Frontal cortex (tissue), 4 donors: ENCODE data around the gene OR5A2. TPM values are rescaled to one million over a fixed set of nuclear protein-coding genes. Genes with fewer than 3 reads are reported as not detected.
"Not testable (repeated sequence)": the region's sequence is repeated elsewhere in the genome, so short reads cannot be mapped to it uniquely, and the experiment has no call there.

Source experiments
- DNase-seq, 2 donors: peaks; one replicate each; pipeline ENCODE4 v3.0.0; 2012; ENCODE audit warnings: low spot score in 2 of 2
- FAIRE-seq: peaks from 2 replicates; lab custom pipeline; 2012; peaks lifted over from hg19 to GRCh38; lab: Jason Lieb, UNC
- total RNA-seq: library from RNA; depleted of rRNA; stranded (reverse); fragments of >200 nt; gene quantifications from one replicate; pipeline ENCODE4 v1.2.3, GENCODE V29; 2014
- donor health status: control.
- donor health status: control.
- donor health status: control.

OR5A2 gene
- total RNA-seq, result not detected

DNA sequence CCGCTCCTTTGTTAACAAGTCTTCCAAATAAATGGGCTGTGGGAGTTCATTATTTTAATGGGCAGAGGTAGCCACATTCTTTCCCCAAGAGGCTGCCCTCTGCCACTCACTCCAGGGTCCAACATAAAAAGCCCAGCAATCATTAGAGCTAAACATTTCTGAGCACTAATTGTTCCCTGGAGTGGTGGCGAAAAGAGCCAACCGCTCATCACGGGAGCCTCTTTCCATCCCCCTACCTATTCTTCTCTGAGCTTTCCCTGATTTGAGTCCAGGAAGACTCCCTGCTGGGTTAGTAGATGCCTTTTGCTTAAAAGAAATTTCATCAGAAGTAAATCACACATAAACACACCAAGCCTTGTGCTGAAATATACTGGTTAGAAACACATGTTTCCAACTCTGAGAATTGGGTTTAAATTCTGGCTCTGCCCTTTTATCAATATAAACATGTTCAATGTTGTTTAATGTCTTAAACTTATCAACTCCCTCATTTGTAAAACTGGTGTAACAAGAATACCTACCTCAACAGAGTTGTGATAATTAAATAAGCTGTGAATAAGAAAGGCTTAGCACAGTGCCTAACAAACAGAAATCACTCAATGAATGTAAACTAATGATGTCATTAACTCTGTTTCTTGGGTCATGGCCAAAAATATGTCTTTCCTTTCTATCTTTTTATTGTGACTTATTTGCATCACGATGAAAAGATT, at the start of gene OR5A2:
Gene OR5A2, minus strand, starts transcription at position 53 of the 707 bp plus-strand sequence. CDS start 3,460 bp downstream, outside the sequence.
- no peak for FAIRE-seq
- no peak for DNase-seq

DNA sequence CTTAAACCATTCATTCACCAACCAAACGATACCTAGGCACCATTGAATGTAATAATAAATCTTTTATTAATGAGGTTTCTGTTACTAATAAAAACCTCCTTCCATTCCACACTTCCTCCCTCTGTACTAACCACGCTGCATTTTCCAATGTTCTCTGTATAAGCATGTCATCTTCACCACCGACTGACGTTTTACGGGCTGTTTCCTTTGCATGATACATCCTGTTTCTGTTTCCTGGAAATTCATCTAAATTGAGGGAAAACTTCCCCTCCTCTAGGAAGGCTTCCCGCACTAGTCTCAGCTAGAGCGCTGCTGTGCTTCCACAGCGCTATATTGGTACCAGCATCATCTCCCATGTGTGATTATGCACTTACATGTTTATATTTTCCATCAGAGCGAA, 49.0 kb upstream of the OR5A2 start:
- no peak for DNase-seq
- FAIRE-seq, result no peak

DNA sequence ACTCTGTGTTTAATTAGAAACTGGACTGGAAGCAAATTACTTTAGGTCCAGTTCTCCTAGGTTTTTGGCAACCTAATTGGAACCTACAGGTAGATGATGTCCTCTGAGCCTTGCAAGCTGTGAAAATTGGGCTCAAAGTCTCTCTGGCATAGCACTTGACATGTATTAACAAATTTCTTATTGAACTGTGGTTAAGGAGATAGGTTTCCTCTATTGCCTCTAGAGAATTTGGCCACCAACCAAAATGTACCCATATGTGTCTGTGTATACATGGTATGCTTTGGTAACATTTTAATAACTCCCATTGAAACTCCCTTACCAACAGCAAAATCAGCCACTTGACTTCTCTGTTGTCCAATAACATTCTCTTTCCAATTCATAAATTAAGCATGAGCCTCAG, 46.8 kb upstream of the OR5A2 start, which contains the start of gene OR4D10:
Gene OR4D10, plus strand, starts transcription at position 301 of the 400 bp plus-strand sequence. CDS start 4,115 bp downstream, outside the sequence.
- FAIRE-seq (no peak), DNase-seq (no peak)

DNA sequence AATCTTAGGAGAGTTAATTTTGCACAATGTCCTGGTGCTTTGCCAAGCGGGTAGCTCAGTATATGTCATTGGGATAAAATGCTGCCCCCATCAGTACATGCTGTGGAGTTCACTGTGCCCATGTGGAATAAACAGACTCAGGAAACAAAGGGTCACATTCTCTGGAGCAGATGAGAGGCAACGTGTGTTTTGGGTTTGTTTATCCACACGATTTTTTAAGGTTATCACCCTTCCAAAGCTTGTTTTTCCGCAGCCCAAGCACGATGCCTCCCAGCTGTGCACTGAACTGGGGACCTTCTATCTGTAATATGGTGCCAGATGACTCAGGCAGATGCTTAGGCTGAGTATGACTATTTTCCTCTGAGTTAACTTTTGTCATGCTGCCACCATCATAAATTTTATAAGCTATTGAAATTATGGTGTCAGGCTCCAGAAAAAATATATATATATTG, 37.0 kb upstream of the OR5A2 start:
- no peak for FAIRE-seq
- no peak for DNase-seq

DNA sequence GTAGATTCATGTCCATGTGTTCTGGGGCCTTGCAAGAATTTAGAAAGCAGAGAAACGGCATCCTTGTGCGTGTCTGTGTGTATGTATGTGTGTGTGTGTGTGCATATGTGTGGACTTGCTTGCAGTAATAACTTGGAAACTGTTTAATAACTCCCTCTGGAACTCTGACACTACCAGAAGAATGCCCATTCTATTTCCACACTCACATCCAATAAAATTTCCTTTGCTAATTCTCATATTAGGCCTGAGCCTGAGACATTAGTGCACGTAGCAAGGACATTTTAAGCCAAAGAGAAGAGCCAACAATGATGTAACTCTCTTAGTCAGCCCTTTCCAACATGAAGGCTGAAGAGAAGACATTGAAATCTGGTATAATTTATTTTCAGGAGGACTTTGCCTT, 33.7 kb upstream of the OR5A2 start:
- no peak for FAIRE-seq
- no peak for DNase-seq

DNA sequence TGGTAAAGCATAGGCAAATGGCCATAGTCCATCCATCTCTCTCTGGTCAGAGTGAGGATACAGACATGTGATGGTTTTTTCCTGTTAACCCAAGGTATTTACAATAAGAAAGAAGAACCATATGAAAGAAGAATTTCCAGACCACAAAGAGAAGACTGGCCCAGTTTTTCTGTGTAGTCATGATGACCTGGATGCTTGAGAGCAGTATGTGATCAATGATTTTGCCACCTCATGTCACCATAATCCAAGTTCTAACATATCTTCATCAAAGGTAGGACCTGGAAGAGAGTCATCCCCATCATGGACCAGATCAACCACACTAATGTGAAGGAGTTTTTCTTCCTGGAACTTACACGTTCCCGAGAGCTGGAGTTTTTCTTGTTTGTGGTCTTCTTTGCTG, 30.4 kb upstream of the OR5A2 start, which contains the start of gene OR4D6:
Gene OR4D6, plus strand, starts transcription at position 301 of the 400 bp plus-strand sequence. Its CDS starts 0 bp downstream, at position 301.
- FAIRE-seq (no peak), DNase-seq (no peak)

- FAIRE-seq, result no peak
Measured at GRCh38 chr11:59448484-59448883, 22.3 kb upstream of the OR5A2 start.

GRCh38 chr11:59445624-59446023, 19.4 kb upstream of the OR5A2 start:
- FAIRE-seq, DNase-seq: not testable (repeated sequence)

More at GRCh38 chr11:59448484-59448883, 22.3 kb upstream of the OR5A2 start:
- no peak for DNase-seq

DNA sequence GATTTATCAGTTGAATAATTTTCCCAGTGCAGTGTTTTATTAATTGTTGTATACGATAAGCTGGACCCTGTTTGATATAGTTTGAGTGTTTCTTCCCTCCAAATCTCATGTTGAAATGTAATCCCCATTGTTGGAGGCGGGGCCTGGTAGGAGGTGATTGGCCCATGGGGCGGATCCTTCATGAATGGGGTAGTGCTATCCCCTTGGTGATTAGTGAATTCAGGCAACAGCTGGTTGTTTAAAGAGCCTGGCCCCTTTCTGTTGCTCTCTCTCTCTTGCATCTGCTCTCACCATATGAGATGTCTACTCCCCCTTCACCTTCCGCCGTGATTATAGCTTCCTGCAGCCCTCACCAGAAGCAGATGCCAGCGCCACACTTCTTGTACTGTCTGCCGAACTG, 11.6 kb upstream of the OR5A2 start:
- FAIRE-seq (no peak), DNase-seq (no peak)

- no peak for FAIRE-seq
- no peak for DNase-seq
Measured at GRCh38 chr11:59436169-59436568, 10.0 kb upstream of the OR5A2 start, which contains the start of gene OR5A1. OR5A1 (plus strand) TSS chr11:59436469; CDS start chr11:59443169, 6,700 bp downstream.

- DNase-seq, result peak in 1 of 2 donors; percentile 35
- no peak for FAIRE-seq
Measured at GRCh38 chr11:59429924-59430516, 3.8 kb upstream of the OR5A2 start.

GRCh38 chr11:59427068-59427382, 812 bp upstream of the OR5A2 start:
- FAIRE-seq (no peak), DNase-seq (no peak)

DNA sequence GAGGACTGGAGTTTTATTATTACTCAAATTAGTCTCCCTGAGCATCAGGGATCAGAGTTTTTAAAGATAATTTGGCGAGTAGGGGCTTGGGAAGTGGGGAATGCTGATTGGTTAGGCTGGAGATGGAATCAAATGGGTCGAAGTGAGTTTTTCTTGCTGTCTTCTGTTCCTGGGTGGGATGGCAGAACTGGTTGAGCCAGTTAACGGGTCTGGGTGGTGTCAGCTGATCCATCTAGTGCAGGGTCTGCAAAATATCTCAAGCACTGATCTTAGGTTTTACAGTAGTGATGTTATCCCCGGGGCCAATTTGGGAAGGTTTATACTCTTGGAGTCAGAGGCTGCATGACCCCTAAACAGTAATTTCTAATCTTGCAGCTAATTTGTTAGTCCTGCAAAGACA, 1.1 kb downstream of the OR5A2 start:
- no peak for DNase-seq
- FAIRE-seq, result no peak

DNA sequence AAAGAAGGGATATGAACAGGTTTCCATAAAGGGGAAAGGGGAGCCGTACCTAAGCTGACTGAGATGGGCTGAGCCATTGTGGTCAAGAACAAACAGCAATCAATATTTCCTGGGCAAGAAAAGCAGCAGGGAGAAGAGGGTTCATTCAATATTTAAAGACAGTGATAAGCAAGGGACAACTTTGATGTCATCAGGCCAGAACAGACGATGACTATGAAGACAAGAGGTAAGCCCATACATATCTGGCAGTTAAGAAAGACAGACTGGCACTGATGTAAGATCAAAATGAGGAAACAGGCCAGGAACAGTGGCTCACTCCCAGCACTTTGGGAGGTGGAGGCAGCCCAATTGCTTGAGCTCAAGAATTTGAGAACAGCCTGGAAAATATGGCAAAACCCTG, 2.4 kb downstream of the OR5A2 start:
- no peak for FAIRE-seq

DNA sequence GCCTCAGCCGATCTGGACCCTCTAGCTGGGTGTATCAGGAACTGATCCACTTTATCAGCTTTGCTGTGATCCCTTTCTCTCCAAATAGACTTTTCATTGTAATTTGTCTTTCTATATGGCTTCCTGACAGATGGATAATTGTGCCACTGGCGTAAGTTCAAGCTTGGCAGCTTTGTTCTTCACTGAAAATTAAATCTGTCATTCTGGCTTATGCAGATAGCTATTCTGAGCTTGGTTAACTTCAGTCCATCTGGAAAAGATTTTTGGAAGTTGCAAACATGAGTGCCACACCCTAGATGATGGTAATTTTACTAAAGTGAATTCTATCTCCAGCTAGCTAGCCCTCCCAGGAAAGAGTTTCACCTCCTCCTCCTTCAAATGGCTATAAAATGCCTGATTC, 8.1 kb downstream of the OR5A2 start:
- FAIRE-seq (no peak), DNase-seq (no peak)

More for the DNA sequence above, 2.4 kb downstream of the OR5A2 start:
- no peak for DNase-seq

DNA sequence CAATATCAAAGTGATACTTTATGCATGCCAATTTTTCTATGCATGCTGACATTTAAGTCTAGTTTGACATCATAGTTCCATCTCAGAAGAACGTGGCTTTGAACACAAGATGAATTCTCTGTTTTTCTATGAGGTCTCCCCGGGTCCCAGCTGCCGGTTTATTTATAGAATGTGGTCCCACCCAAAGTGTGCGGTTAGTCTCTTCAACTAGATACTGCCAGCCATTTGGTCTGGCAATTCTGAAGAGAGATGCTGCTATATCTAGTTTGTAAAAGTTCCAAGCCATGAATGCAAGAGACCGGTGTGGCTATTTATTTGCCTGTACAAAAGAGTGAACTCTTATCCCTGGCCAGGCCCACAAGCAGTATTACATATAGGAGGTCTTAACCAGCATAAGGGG, 9.2 kb downstream of the OR5A2 start:
- DNase-seq, result no peak
- FAIRE-seq, result no peak

DNA sequence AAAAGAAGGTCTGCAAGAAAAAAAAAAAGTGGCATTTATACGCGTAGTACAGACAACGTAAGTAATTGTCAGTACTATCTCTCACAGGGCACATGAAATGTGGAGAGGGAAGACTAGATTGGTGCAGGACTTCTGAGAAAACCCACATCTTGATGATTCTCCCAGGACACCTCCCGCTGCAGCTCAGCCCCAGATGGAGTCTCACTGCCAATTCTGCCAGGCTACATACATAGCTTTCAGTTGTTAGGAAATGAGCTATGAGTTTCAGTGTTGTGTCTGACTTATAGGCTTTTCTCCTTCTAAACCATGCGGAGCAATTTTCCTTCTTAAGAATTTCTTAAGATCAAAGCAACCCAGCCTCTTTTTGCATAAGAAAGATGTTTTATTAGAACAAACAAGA, 9.6 kb downstream of the OR5A2 start:
- FAIRE-seq (no peak), DNase-seq (no peak)

DNA sequence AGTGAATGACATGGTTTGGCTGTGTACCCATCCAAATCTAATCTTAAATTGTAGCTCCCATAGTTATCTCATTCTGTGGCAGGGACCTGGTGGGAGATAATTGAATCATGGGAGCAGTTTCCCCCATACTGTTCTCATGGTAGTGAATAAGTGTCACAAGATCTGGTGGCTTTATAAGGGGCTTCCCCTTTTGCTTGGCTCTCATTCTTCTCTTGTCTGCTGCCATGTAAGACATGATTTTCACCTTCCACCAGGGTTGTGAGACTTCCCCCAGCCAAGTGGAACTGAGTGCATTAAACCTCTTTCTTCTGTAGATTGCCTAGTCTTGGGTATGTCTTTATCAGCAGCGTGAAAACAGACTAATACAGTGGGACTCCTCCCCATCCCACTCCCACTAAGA, 11.1 kb downstream of the OR5A2 start:
- no peak for DNase-seq
- FAIRE-seq, result no peak

DNA sequence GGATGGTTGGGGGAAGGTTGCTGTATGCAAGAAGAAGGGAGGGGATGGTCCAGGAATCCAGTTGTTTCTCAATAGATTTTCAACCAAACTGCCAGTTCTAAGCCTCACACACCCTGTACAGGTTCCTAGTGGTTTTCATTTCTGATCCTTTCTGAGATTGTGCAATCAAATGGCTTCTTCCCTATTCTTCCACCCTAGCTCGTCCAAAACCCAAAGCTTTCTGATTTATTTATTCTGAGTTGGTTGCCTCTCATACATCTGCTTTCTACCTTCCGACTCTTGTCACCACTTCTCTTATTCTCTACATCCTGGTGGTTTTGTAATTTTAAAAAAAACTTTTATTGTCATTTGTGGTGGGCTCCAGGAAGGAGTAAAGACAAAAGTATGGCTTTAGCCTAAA, 12.6 kb downstream of the OR5A2 start:
- no peak for FAIRE-seq

DNA sequence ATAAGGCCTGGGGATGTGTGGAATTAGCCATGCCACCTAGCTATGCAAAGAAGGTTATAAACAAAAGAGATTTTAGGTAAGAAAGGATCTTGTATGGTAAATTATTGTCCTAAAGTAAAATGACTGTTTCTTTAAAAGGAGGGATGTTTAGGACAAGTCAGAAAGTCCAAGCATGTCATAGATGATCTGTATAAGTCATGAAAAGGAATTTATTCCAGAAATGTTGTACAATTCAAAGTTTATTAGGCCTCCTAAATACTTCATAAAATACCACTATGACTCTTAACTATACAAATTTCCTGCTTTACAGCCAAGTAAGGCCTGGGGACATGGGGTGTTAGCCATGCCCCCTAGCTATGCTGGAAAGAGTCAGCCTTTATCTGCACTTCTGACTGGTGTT, 22.7 kb downstream of the OR5A2 start:
- FAIRE-seq, result no peak
- DNase-seq, result no peak

More for the DNA sequence above, 12.6 kb downstream of the OR5A2 start:
- no peak for DNase-seq

DNA sequence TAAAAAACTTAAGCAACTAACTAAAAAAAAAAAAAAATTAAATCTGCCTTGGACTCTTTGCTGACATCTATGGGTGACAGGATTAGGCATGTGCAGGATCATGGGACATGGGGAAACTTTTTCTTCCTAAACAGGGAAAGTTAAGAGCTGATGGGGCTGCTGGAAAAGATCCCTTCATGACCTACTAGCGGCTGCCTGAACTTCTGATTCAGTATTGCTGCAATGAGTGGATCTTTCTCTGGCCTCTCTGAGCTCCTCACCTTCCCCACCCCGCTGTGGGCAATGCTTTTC, 25.0 kb downstream of the OR5A2 start:
- FAIRE-seq (no peak), DNase-seq (no peak)
